ENCODE data around the gene CTIF.

CTIF gene

GRCh38 chr18:48885924-48886400 lies 347.1 kb downstream of the CTIF start:
- no peaks in the 10 kb centered on the region for H3K9me3 ChIP-seq
- no peak for TF ChIP-seq Cebpa-rat (IDR thresholded peaks at IDR 0.05)
- no peak overlapping the region for H3K4me2 ChIP-seq
- H3K36me3 ChIP-seq: no peaks in the 10 kb centered on the region
- peaks cover 43% of the 10 kb centered on the region for H3K4me1 ChIP-seq
- no peaks in the 10 kb centered on the region for H4K20me1 ChIP-seq
- H3K27ac ChIP-seq: no peak overlapping the region
- no peak overlapping the region for H3K9ac ChIP-seq
- H3K27me3 ChIP-seq: no peaks in the 10 kb centered on the region
- H3K4me3 ChIP-seq: no peak overlapping the region

GRCh38 chr18:48886520-48887293 lies 347.9 kb downstream of the CTIF start:
- Histone ChIP-seq H3K27ac (no peak overlapping the region), H3K4me1 (peaks cover 37% of the 10 kb centered on the region), H3K27me3 (no peaks in the 10 kb centered on the region), H3K9me3 (no peaks in the 10 kb centered on the region), H3K4me3 (no peak overlapping the region), H3K36me3 (no peaks in the 10 kb centered on the region), H3K4me2 (no peak overlapping the region), H4K20me1 (no peaks in the 10 kb centered on the region), H3K9ac (no peak overlapping the region)
- no peak for TF ChIP-seq Cebpa-rat (IDR thresholded peaks at IDR 0.05)

- Histone ChIP-seq H3K4me3 (no peak overlapping the region), H3K4me2 (peak overlapping the region; percentile 51), H3K4me1 (peaks cover 41% of the 10 kb centered on the region), H4K20me1 (no peaks in the 10 kb centered on the region), H3K9me3 (no peaks in the 10 kb centered on the region), H3K36me3 (no peaks in the 10 kb centered on the region), H3K9ac (no peak overlapping the region), H3K27me3 (no peaks in the 10 kb centered on the region), H3K27ac (no peak overlapping the region)
- no peak for TF ChIP-seq Cebpa-rat (IDR thresholded peaks at IDR 0.05)
Observed at GRCh38 chr18:48887294-48887904, 348.6 kb downstream of the CTIF start.

- no peaks in the 10 kb centered on the region for H3K27me3 ChIP-seq
- peak overlapping the region; percentile 51 for H3K4me2 ChIP-seq
Observed at GRCh38 chr18:48887905-48888772, 349.3 kb downstream of the CTIF start.

GRCh38 chr18:48888773-48889080 lies 349.9 kb downstream of the CTIF start:
- no peak for TF ChIP-seq Cebpa-rat (IDR thresholded peaks at IDR 0.05)
- Histone ChIP-seq H3K4me3 (no peak overlapping the region), H3K4me2 (no peak overlapping the region), H3K9ac (no peak overlapping the region), H3K27me3 (no peaks in the 10 kb centered on the region), H3K4me1 (peaks cover 55% of the 10 kb centered on the region), H3K9me3 (no peaks in the 10 kb centered on the region), H3K27ac (no peak overlapping the region), H3K36me3 (no peaks in the 10 kb centered on the region), H4K20me1 (no peaks in the 10 kb centered on the region)

More at GRCh38 chr18:48887905-48888772, 349.3 kb downstream of the CTIF start:
- Histone ChIP-seq H3K36me3 (no peaks in the 10 kb centered on the region), H3K4me3 (no peak overlapping the region), H3K27ac (no peak overlapping the region), H3K4me1 (peaks cover 49% of the 10 kb centered on the region), H3K9me3 (no peaks in the 10 kb centered on the region), H3K9ac (no peak overlapping the region), H4K20me1 (no peaks in the 10 kb centered on the region)
- TF ChIP-seq Cebpa-rat (IDR thresholded peaks at IDR 0.05): no peak

- Histone ChIP-seq H4K20me1 (no peaks in the 10 kb centered on the region), H3K4me1 (peaks cover 58% of the 10 kb centered on the region), H3K9me3 (no peaks in the 10 kb centered on the region), H3K4me3 (no peak overlapping the region), H3K4me2 (peak overlapping the region; percentile 11; the same call in 1 of the 2 replicates), H3K9ac (no peak overlapping the region), H3K36me3 (no peaks in the 10 kb centered on the region), H3K27ac (0 out of 2 replicates have a peak overlapping the region, but pooled peaks have one; percentile 8), H3K27me3 (no peaks in the 10 kb centered on the region)
- TF ChIP-seq Cebpa-rat (IDR thresholded peaks at IDR 0.05): no peak
Observed at GRCh38 chr18:48889115-48889941, 350.5 kb downstream of the CTIF start.

GRCh38 chr18:48889981-48890762 lies 351.3 kb downstream of the CTIF start:
- H3K9me3 ChIP-seq: no peaks in the 10 kb centered on the region
- H3K4me3 ChIP-seq: no peak overlapping the region
- H3K27me3 ChIP-seq: no peaks in the 10 kb centered on the region
- H3K27ac ChIP-seq: no peak overlapping the region
- TF ChIP-seq Cebpa-rat (IDR thresholded peaks at IDR 0.05): no peak
- H3K4me2 ChIP-seq: no peak overlapping the region; the same call in 1 of the 2 replicates
- no peak overlapping the region for H3K9ac ChIP-seq
- no peaks in the 10 kb centered on the region for H4K20me1 ChIP-seq
- H3K4me1 ChIP-seq: peaks cover 58% of the 10 kb centered on the region
- H3K36me3 ChIP-seq: no peaks in the 10 kb centered on the region

GRCh38 chr18:48891721-48892120 lies 352.9 kb downstream of the CTIF start:
- Histone ChIP-seq H3K9ac (no peak overlapping the region), H4K20me1 (no peaks in the 10 kb centered on the region), H3K27me3 (no peaks in the 10 kb centered on the region), H3K36me3 (no peaks in the 10 kb centered on the region), H3K4me2 (no peak overlapping the region), H3K9me3 (no peaks in the 10 kb centered on the region), H3K4me3 (no peak overlapping the region), H3K27ac (no peak overlapping the region), H3K4me1 (peaks cover 69% of the 10 kb centered on the region)
- no peak for TF ChIP-seq Cebpa-rat (IDR thresholded peaks at IDR 0.05)
